Keratinocyte (primary cell): ENCODE data around the gene WASF3. TPM values are rescaled to one million over a fixed set of nuclear protein-coding genes. Genes with fewer than 3 reads are reported as not detected.

Experiments used
- DNase-seq: peaks from one replicate; pipeline ENCODE4 v3.0.0-alpha.2; 2011; ENCODE audit warnings: low read depth, missing footprints, low spot score
- FAIRE-seq: peaks from 2 replicates; lab custom pipeline; 2011; peaks lifted over from hg19 to GRCh38; lab: Jason Lieb, UNC
- H2AFZ ChIP-seq: 2 replicates; pipeline ENCODE4 v1.6.0; 2012; ENCODE audit warnings: low read length, control low read depth, inconsistent platforms; ENCODE audit not compliant: control insufficient read depth
- H3K27ac ChIP-seq: 2 replicates; pipeline ENCODE4 v1.5.1; 2011; ENCODE audit warnings: low read length; ENCODE audit not compliant: control insufficient read depth, insufficient read depth
- H3K27me3 ChIP-seq: 3 replicates; pipeline ENCODE4 v1.6.0; 2011; ENCODE audit warnings: low read length; ENCODE audit not compliant: control insufficient read depth, insufficient read depth; ENCODE audit errors: extremely low read depth
- H3K36me3 ChIP-seq, 2 experiments: 2 replicates in 1 of 2; 3 replicates in 1 of 2; pipeline ENCODE4 v1.5.1; 2011; ENCODE audit warnings: low read length in 2 of 2, mild to moderate bottlenecking in 1 of 2; ENCODE audit not compliant: control insufficient read depth in 2 of 2, insufficient read depth in 2 of 2; ENCODE audit errors: extremely low read depth in 1 of 2
- H3K4me1 ChIP-seq: 3 replicates; pipeline ENCODE4 v1.5.1; 2011; ENCODE audit warnings: low read length; ENCODE audit not compliant: control insufficient read depth, insufficient read depth; ENCODE audit errors: extremely low read depth
- H3K4me2 ChIP-seq: 3 replicates; pipeline ENCODE4 v1.6.0; 2011; ENCODE audit warnings: low read depth, low read length; ENCODE audit not compliant: control insufficient read depth, insufficient read depth; ENCODE audit errors: extremely low read depth
- H3K4me3 ChIP-seq, 3 experiments: fragments of 200-600 bp in 1 of 3; sonication (generic) in 1 of 3; 2 replicates in 2 of 3; 3 replicates in 1 of 3; pipeline ENCODE4 v1.5.1; 2011 to 2016; ENCODE audit warnings: low read length in 3 of 3, mild to moderate bottlenecking in 3 of 3, control low read depth in 2 of 3, inconsistent platforms in 1 of 3, low read depth in 1 of 3, mixed read lengths in 1 of 3, mixed run types in 1 of 3, moderate library complexity in 1 of 3; ENCODE audit not compliant: control insufficient read depth in 2 of 3, insufficient read depth in 2 of 3; ENCODE audit errors: extremely low read depth in 1 of 3
- H3K79me2 ChIP-seq: 2 replicates; pipeline ENCODE4 v1.6.0; 2012; ENCODE audit warnings: low read length; ENCODE audit not compliant: control insufficient read depth, insufficient read depth
- H3K9ac ChIP-seq: 3 replicates; pipeline ENCODE4 v1.6.0; 2011; ENCODE audit warnings: low read length; ENCODE audit not compliant: control insufficient read depth, insufficient read depth; ENCODE audit errors: extremely low read depth
- H3K9me1 ChIP-seq: 3 replicates; pipeline ENCODE4 v1.6.0; 2011; ENCODE audit warnings: low read length; ENCODE audit not compliant: control insufficient read depth, insufficient read depth; ENCODE audit errors: extremely low read depth
- H3K9me3 ChIP-seq: 2 replicates; pipeline ENCODE4 v1.5.1; 2012; ENCODE audit warnings: low read depth, low read length; ENCODE audit not compliant: control insufficient read depth
- H4K20me1 ChIP-seq: 3 replicates; pipeline ENCODE4 v1.6.0; 2011; ENCODE audit warnings: low read length; ENCODE audit not compliant: control insufficient read depth, insufficient read depth; ENCODE audit errors: extremely low read depth
- CTCF ChIP-seq, 3 experiments: IDR thresholded peaks in 1 of 3; conservative IDR thresholded peaks in 1 of 3; optimal IDR thresholded peaks in 1 of 3; 2 replicates in 2 of 3; 3 replicates in 1 of 3; pipeline versions ENCODE3 to v1.5.1; 2011; ENCODE audit warnings: low read length in 3 of 3, mild to moderate bottlenecking in 3 of 3, moderate library complexity in 2 of 3, control low read depth in 1 of 3, inconsistent platforms in 1 of 3; ENCODE audit not compliant: insufficient read depth in 2 of 3; ENCODE audit errors: extremely low read depth in 1 of 3
- EZH2 ChIP-seq: IDR thresholded peaks from one replicate; pipeline ENCODE4 v1.6.1; 2012; ENCODE audit warnings: inconsistent platforms, mild to moderate bottlenecking, low read length, moderate library complexity
- dilution Hi-C: fragments of 300-500 bp; cut with MboI; formaldehyde crosslinking; loops from one replicate; pipeline ENCODE4 v1.7.0; 2020; ENCODE audit warnings: low sequenced_read_pairs; ENCODE audit not compliant: extremely low pct_ligation_motif_present
- polyA plus RNA-seq, 5 experiments: library from polyadenylated mRNA; depleted of rRNA in 3 of 5; stranded (reverse) in 3 of 5; stranded (forward) in 1 of 5; unstranded in 1 of 5; fragments of >200 nt; gene quantifications; 1 replicate in 1 of 5; 2 replicates in 3 of 5; 3 replicates in 1 of 5; pipeline versions ENCODE4 v1.2.1 to v1.2.3, GENCODE V29; 2011 to 2012; ENCODE audit warnings: missing spikeins in 2 of 5, low read depth in 1 of 5, low replicate concordance in 1 of 5

Gene WASF3
- polyA plus RNA-seq, 1 donor (not counting 4 experiments of a cell fraction or from before 2014, with no cell fraction given), result 6.3 TPM

- H3K4me1 ChIP-seq, result no peaks in the 10 kb centered on the region
- no peaks in the 10 kb centered on the region for H3K9me3 ChIP-seq
- H3K9ac ChIP-seq, result no peak overlapping the region
- no peaks in the 10 kb centered on the region for H3K79me2 ChIP-seq
- no peaks in the 10 kb centered on the region for H3K27me3 ChIP-seq
- H2AFZ ChIP-seq, result no peak overlapping the region
- dilution Hi-C loops, result no loop called here
- FAIRE-seq (no peak), DNase-seq (no peak)
- H3K9me1 ChIP-seq, result no peaks in the 10 kb centered on the region
- no peaks in the 10 kb centered on the region for H4K20me1 ChIP-seq
- H3K4me2 ChIP-seq, result no peak overlapping the region
- peaks cover 0 to 11% of the 10 kb centered on the region in 2 experiments for H3K36me3 ChIP-seq
- no peak overlapping the region for H3K27ac ChIP-seq
- no peak for TF ChIP-seq CTCF (optimal IDR thresholded peaks at IDR 0.05 in 1 of 3, IDR thresholded peaks at IDR 0.05 in 1 of 3, conservative IDR thresholded peaks at IDR 0.05 in 1 of 3; ENCODE audit: extremely low read depth in 1 of 3, insufficient read depth in 2 of 3, low read length in 3 of 3)
- no peak for TF ChIP-seq EZH2
- no peak overlapping the region for H3K4me3 ChIP-seq
Observed at GRCh38 chr13:26686285-26686684, 128.8 kb downstream of the WASF3 start.

- peaks cover 0 to 5% of the 10 kb centered on the region in 2 experiments for H3K36me3 ChIP-seq
- H3K79me2 ChIP-seq, result no peaks in the 10 kb centered on the region
- H3K9me3 ChIP-seq, result no peaks in the 10 kb centered on the region
- no peaks in the 10 kb centered on the region for H3K9me1 ChIP-seq
- no peak overlapping the region for H3K4me3 ChIP-seq
- TF ChIP-seq CTCF (optimal IDR thresholded peaks at IDR 0.05 in 1 of 3, IDR thresholded peaks at IDR 0.05 in 1 of 3, conservative IDR thresholded peaks at IDR 0.05 in 1 of 3; ENCODE audit: extremely low read depth in 1 of 3, insufficient read depth in 2 of 3, low read length in 3 of 3) (no peak), EZH2 (no peak)
- H3K9ac ChIP-seq, result no peak overlapping the region
- no peaks in the 10 kb centered on the region for H4K20me1 ChIP-seq
- DNase-seq (no peak), FAIRE-seq (no peak)
- dilution Hi-C loops, result no loop called here
- H3K4me1 ChIP-seq, result no peaks in the 10 kb centered on the region
- H2AFZ ChIP-seq, result no peak overlapping the region
- H3K4me2 ChIP-seq, result no peak overlapping the region
- no peak overlapping the region for H3K27ac ChIP-seq
- H3K27me3 ChIP-seq, result no peaks in the 10 kb centered on the region
Observed at GRCh38 chr13:26688286-26688685, 130.8 kb downstream of the WASF3 start.
